ENCODE measurements around the gene GIMAP1. TPM values are rescaled to one million over a fixed set of nuclear protein-coding genes. Genes with fewer than 3 reads are reported as not detected.

Gene GIMAP1
- polyA plus RNA-seq, 1 of the 3 experiments (the other 2 are of a cell fraction) = not detected

DNA sequence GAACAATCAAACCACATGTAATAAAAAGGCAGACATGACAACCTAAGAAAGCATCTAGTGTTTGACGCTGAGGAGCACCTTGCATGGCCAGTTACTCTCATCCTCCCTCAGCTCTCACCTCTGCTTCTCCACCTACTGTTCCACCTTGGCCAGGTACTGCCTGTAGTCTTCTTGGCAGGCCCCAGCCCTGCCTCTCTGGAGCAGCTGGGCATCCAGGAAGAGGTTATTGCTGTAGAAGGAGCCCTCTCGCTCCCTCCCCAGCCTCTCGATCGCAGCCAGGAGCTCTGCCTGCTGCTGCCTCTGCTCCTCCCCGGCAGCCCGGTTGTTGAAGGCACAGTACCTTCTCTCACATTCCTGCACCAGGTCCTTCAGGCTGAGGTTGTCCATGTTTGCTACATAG lies 30.5 kb downstream of the GIMAP1 start (continued):
- no peak for TF ChIP-seq GABPA (IDR thresholded peaks at IDR 0.05; ENCODE audit: low read depth)
- TF ChIP-seq, protein P1, sequence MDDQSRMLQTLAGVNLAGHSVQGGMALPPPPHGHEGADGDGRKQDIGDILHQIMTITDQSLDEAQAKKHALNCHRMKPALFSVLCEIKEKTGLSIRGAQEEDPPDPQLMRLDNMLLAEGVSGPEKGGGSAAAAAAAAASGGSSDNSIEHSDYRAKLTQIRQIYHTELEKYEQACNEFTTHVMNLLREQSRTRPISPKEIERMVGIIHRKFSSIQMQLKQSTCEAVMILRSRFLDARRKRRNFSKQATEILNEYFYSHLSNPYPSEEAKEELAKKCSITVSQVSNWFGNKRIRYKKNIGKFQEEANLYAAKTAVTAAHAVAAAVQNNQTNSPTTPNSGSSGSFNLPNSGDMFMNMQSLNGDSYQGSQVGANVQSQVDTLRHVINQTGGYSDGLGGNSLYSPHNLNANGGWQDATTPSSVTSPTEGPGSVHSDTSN (IDR thresholded peaks at IDR 0.05) = no peak

GRCh38 chr7:150748376-150748775 lies 32.0 kb downstream of the GIMAP1 start:
- Histone ChIP-seq H3K9me3 (no peaks in the 10 kb centered on the region), H3K36me3 (replicated peaks in 1 of 2; ENCODE audit: control insufficient read depth in 1 of 2, insufficient read depth in 2 of 2, low read length in 1 of 2) (no peaks in the 10 kb centered on the region), H3K9ac (no peak overlapping the region), H3K27ac (ENCODE audit: low read depth in 2 of 2, low read length in 1 of 2) (no peak overlapping the region), H3K79me2 (ENCODE audit: insufficient read depth) (no peaks in the 10 kb centered on the region), H3K4me3 (ENCODE audit: low read depth in 2 of 2, low read length in 1 of 2) (no peak overlapping the region), H3F3A (replicated peaks; ENCODE audit: insufficient read depth) (no peaks in the 10 kb centered on the region), H3K9me2 (no peaks in the 10 kb centered on the region), H3K27me3 (ENCODE audit: insufficient read depth) (peaks cover 24% of the 10 kb centered on the region), H2AFZ (ENCODE audit: low read depth) (no peak overlapping the region), H3K4me1 (ENCODE audit: control insufficient read depth in 1 of 2, insufficient read depth in 2 of 2, low read depth in 1 of 2, low read length in 1 of 2) (no peaks in the 10 kb centered on the region), H4K20me1 (ENCODE audit: insufficient read depth) (no peaks in the 10 kb centered on the region), H3K4me2 (no peak overlapping the region)
- TF ChIP-seq, protein P2, sequence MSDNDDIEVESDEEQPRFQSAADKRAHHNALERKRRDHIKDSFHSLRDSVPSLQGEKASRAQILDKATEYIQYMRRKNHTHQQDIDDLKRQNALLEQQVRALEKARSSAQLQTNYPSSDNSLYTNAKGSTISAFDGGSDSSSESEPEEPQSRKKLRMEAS (IDR thresholded peaks at IDR 0.05; ENCODE audit: low read depth) = no peak
- no peak for TF ChIP-seq FOSL2 (IDR thresholded peaks at IDR 0.05; ENCODE audit: borderline replicate concordance, low read depth)
- TF ChIP-seq GATA2 (CRISPR knock-in tag; IDR thresholded peaks at IDR 0.05) = no peak
- TF ChIP-seq, protein P3, sequence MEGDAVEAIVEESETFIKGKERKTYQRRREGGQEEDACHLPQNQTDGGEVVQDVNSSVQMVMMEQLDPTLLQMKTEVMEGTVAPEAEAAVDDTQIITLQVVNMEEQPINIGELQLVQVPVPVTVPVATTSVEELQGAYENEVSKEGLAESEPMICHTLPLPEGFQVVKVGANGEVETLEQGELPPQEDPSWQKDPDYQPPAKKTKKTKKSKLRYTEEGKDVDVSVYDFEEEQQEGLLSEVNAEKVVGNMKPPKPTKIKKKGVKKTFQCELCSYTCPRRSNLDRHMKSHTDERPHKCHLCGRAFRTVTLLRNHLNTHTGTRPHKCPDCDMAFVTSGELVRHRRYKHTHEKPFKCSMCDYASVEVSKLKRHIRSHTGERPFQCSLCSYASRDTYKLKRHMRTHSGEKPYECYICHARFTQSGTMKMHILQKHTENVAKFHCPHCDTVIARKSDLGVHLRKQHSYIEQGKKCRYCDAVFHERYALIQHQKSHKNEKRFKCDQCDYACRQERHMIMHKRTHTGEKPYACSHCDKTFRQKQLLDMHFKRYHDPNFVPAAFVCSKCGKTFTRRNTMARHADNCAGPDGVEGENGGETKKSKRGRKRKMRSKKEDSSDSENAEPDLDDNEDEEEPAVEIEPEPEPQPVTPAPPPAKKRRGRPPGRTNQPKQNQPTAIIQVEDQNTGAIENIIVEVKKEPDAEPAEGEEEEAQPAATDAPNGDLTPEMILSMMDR (IDR thresholded peaks at IDR 0.05) = no peak
- TF ChIP-seq NRF1 (IDR thresholded peaks at IDR 0.05; ENCODE audit: low read depth, low read length) = no peak
- TF ChIP-seq TAF1 (IDR thresholded peaks at IDR 0.05; ENCODE audit: borderline replicate concordance, low read depth, low read length) = no peak
- no peak for TF ChIP-seq TEAD4 (IDR thresholded peaks at IDR 0.05; ENCODE audit: borderline replicate concordance, insufficient read depth)
- TF ChIP-seq, protein P1 (IDR thresholded peaks at IDR 0.05) = no peak
- no peak for TF ChIP-seq SIN3A (IDR thresholded peaks at IDR 0.05; ENCODE audit: borderline replicate concordance, low read depth, low read length)
- TF ChIP-seq RCOR1 (IDR thresholded peaks at IDR 0.05; ENCODE audit: low read length) = no peak
- no peak for TF ChIP-seq CHD2 (IDR thresholded peaks at IDR 0.05; ENCODE audit: low read length, partially characterized antibody)
- TF ChIP-seq RAD21 (IDR thresholded peaks at IDR 0.05; ENCODE audit: low read length) = no peak
- no peak for TF ChIP-seq ELF1 (IDR thresholded peaks at IDR 0.05)
- TF ChIP-seq USF1 (IDR thresholded peaks at IDR 0.05; ENCODE audit: borderline replicate concordance, low read depth) = no peak
- no peak for TF ChIP-seq FOXJ3 (CRISPR knock-in tag; IDR thresholded peaks at IDR 0.05)
- TF ChIP-seq POLR2AphosphoS5 (IDR thresholded peaks at IDR 0.05; ENCODE audit: low read depth, low read length) = no peak
- TF ChIP-seq NFIC (IDR thresholded peaks at IDR 0.05; ENCODE audit: borderline replicate concordance) = no peak
- TF ChIP-seq REST (IDR thresholded peaks at IDR 0.05; ENCODE audit: low read depth, low read length) = no peak
- no peak for DNase-seq
- POLR2A ChIA-PET = no interaction called here
- WGBS (ENCODE audit: low lambda C conversion rate) = 5% methylated on average over 4 of the region's 4 CpGs
- CTCF ChIA-PET = interaction anchor here (0.7 to 1.5 kb wide), 3 partner anchors 10 to 130 kb away, joined by 3 read pairs; no protein-coding TSS in a partner anchor

Measured in SK-N-SH (cell line).